HEK293T (cell line): ENCODE data around the gene CHMP3.

Source experiments
- CTCF ChIA-PET: fragments of 350-600 bp; formaldehyde crosslinking; extraction: SDS; loops from one replicate; lab custom pipeline; 2021; ENCODE audit warnings: antibody characterized with exemption, inconsistent platforms; lab: Yijun Ruan, JAX
- POLR2A ChIA-PET: fragments of 350-600 bp; formaldehyde crosslinking; extraction: SDS; loops from one replicate; lab custom pipeline; 2020; ENCODE audit warnings: antibody characterized with exemption, inconsistent platforms; lab: Yijun Ruan, JAX
- DNase-seq: peaks from one replicate; pipeline ENCODE4 v3.0.0; 2012; ENCODE audit warnings: mixed read lengths; ENCODE audit errors: extremely low spot score
- ARNT ChIP-seq: fragments of 450-650 bp; IDR thresholded peaks from 2 replicates; pipeline ENCODE4 v1.6.1; 2017; ENCODE audit warnings: mild to moderate bottlenecking
- BHLHE40 ChIP-seq: fragments of 450-650 bp; IDR thresholded peaks from 2 replicates; pipeline ENCODE4 v1.6.1; 2016; ENCODE audit warnings: mild to moderate bottlenecking, moderate library complexity, borderline replicate concordance
- CTBP1 ChIP-seq: fragments of 450-650 bp; IDR thresholded peaks from 2 replicates; pipeline ENCODE4 v1.6.1; 2016; ENCODE audit warnings: borderline replicate concordance
- ELF4 ChIP-seq: fragments of 450-650 bp; IDR thresholded peaks from 2 replicates; pipeline ENCODE4 v1.6.1; 2017; ENCODE audit warnings: antibody characterized with exemption
- FOXA1 ChIP-seq: fragments of 450-650 bp; IDR thresholded peaks from 2 replicates; pipeline ENCODE4 v1.6.1; 2016; ENCODE audit warnings: mild to moderate bottlenecking
- FOXK2 ChIP-seq: fragments of 450-650 bp; IDR thresholded peaks from 2 replicates; pipeline ENCODE4 v1.6.1; 2016; ENCODE audit warnings: mild to moderate bottlenecking
- FOXM1 ChIP-seq: fragments of 450-650 bp; IDR thresholded peaks from 2 replicates; pipeline ENCODE4 v1.6.1; 2017; ENCODE audit warnings: mild to moderate bottlenecking, borderline replicate concordance
- HDGF ChIP-seq: fragments of 450-650 bp; IDR thresholded peaks from 2 replicates; pipeline ENCODE4 v1.6.1; 2017; ENCODE audit warnings: antibody characterized with exemption, borderline replicate concordance
- L3MBTL2 ChIP-seq: fragments of 450-650 bp; conservative IDR thresholded peaks from 2 replicates; pipeline ENCODE4 v1.6.1; 2016; ENCODE audit warnings: mild to moderate bottlenecking
- LEF1 ChIP-seq: fragments of 450-650 bp; IDR thresholded peaks from 2 replicates; pipeline ENCODE4 v1.6.1; 2017; ENCODE audit warnings: mild to moderate bottlenecking, borderline replicate concordance
- NFRKB ChIP-seq: fragments of 450-650 bp; IDR thresholded peaks from 2 replicates; pipeline ENCODE4 v1.6.1; 2016; ENCODE audit warnings: mild to moderate bottlenecking, moderate library complexity
- SP1 ChIP-seq: fragments of 450-650 bp; IDR thresholded peaks from 2 replicates; pipeline ENCODE4 v1.6.1; 2017
- SUZ12 ChIP-seq: fragments of 450-650 bp; IDR thresholded peaks from 2 replicates; pipeline ENCODE4 v1.6.1; 2016; ENCODE audit warnings: mild to moderate bottlenecking
- TARDBP ChIP-seq: fragments of 450-650 bp; IDR thresholded peaks from 2 replicates; pipeline ENCODE4 v1.6.1; 2016
- ZNF384 ChIP-seq: fragments of 450-650 bp; IDR thresholded peaks from 2 replicates; pipeline ENCODE4 v1.6.1; 2016
- TF ChIP-seq, protein P1 (sequence below): fragments of 450-650 bp; IDR thresholded peaks from 2 replicates; pipeline ENCODE4 v1.6.1; 2016

CHMP3 gene

DNA sequence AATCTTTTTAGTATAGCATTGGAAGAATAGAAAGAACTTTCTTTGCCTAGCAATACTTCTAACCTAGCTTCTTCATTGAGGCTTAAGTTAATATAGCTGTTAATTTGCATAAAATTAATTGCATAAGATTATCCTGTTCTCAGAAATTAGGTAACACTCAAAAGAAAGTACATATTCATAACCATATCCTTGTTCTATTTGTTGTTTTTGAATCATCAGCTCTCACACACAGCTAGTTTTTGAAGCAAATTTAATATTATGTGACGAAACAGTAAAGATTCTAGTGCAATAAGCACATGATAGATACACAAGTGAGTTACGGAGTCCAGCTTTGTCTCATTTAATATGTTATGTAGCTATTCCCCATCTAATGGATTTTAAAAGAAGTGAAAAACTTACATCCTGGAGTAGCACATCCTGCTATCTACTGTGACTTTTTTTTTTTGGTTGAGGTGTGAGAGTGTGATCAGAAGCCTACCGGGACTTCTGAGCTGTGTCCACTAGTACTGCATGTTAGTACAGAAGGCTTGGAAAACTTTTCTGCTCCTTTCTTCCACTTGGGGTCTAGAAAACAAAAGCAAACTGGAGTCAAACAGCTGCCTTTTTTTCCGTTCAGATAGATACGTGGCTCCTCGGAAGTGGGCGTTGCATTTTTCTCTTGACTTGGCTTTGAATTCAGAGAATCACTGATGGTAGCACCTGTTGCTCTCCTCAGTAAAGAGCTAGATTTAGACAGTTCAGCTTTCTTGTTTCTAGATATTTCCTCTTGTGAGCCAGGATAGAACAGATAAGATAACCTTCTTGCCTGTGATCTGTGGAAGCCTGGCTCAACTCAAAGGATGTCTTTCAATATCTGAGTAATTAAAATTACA lies 94.8 kb downstream of the CHMP3 start:
- CTCF ChIA-PET: no interaction called here
- TF ChIP-seq ZNF384: no peak
- no peak for TF ChIP-seq FOXA1
- no peak for TF ChIP-seq L3MBTL2
- no peak for TF ChIP-seq TARDBP
- no peak for TF ChIP-seq SP1
- no peak for TF ChIP-seq SUZ12
- no peak for TF ChIP-seq FOXM1
- TF ChIP-seq LEF1: no peak
- no peak for TF ChIP-seq NFRKB
- TF ChIP-seq HDGF: no peak
- TF ChIP-seq FOXK2: no peak
- TF ChIP-seq BHLHE40: no peak
- TF ChIP-seq ELF4: no peak
- no peak for DNase-seq
- POLR2A ChIA-PET: no interaction called here

DNA sequence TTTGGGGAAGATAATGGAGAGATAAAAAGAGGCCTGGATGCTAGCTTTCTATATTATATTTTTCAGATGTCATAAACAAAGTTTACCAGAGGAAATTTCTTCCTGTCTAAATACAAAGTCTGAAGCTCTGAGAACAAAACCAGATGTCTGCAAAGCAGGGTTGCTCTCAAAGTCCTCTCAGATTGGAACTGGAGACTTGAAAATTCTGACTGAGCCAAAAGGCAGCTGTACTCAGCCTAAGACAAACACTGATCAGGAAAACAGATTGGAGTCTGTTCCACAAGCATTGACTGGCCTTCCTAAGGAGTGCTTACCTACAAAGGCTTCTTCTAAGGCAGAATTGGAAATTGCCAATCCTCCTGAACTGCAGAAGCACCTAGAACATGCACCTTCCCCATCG lies 96.9 kb downstream of the CHMP3 start:
- ChIA-PET POLR2A (no interaction called here), CTCF (no interaction called here)
- TF ChIP-seq NFRKB (no peak), ELF4 (no peak), L3MBTL2 (no peak), BHLHE40 (no peak), LEF1 (no peak), SUZ12 (no peak), CTBP1 (no peak), ZNF384 (no peak), HDGF (no peak), FOXK2 (no peak), ARNT (no peak), FOXA1 (no peak), TARDBP (no peak), SP1 (no peak), FOXM1 (no peak)
- TF ChIP-seq, protein P1, sequence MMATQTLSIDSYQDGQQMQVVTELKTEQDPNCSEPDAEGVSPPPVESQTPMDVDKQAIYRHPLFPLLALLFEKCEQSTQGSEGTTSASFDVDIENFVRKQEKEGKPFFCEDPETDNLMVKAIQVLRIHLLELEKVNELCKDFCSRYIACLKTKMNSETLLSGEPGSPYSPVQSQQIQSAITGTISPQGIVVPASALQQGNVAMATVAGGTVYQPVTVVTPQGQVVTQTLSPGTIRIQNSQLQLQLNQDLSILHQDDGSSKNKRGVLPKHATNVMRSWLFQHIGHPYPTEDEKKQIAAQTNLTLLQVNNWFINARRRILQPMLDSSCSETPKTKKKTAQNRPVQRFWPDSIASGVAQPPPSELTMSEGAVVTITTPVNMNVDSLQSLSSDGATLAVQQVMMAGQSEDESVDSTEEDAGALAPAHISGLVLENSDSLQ: no peak
- DNase-seq: no peak

- ChIA-PET POLR2A (no interaction called here), CTCF (no interaction called here)
- DNase-seq: no peak
- TF ChIP-seq CTBP1: no peak
- TF ChIP-seq ARNT: no peak
- TF ChIP-seq SUZ12: no peak
- TF ChIP-seq, protein P1: no peak
- no peak for TF ChIP-seq LEF1
- no peak for TF ChIP-seq NFRKB
- no peak for TF ChIP-seq SP1
- no peak for TF ChIP-seq ZNF384
- TF ChIP-seq HDGF: no peak
- TF ChIP-seq FOXK2: no peak
- no peak for TF ChIP-seq FOXA1
- no peak for TF ChIP-seq TARDBP
- no peak for TF ChIP-seq ELF4
- TF ChIP-seq BHLHE40: no peak
- no peak for TF ChIP-seq FOXM1
These were observed 98.6 kb downstream of the CHMP3 start for GRCh38 chr2:86464652-86465051.

DNA sequence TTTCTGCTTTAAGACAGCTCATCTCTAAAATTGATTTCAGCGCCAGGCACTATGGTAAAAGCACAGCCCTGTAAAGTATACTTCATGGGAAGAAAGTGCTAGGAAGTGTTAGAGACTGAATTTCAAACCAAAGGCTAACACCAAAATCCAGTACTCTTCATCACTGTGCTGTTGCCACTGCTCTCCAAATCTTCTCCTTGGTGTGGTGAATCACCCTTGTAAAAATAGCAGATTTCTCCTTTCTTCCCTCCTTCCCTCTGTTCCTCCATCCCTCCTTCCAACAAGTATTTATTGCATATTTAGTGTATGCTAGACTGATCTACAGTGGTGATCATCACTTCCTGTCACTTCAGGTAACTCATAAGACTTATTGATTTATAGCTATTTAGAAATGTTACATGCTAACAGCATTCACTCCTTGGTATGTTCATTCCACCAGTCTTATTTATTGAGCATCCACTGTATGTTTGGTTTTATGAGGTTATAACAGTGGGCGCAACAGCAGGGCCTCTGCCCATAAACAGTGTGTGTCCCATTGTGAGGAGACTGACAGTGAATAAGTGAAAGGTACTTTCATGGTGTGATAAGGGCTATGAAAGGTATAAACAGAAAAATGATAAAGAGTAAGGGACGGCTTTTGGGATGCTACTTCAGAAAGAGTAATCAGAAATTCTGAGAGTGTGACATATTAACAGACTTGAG lies 102.0 kb downstream of the CHMP3 start:
- ChIA-PET CTCF (no interaction called here), POLR2A (no interaction called here)
- TF ChIP-seq BHLHE40: no peak
- no peak for TF ChIP-seq SP1
- no peak for TF ChIP-seq FOXA1
- no peak for TF ChIP-seq FOXM1
- TF ChIP-seq, protein P1: peak; percentile 66; the same call in 1 of the 2 replicates
- TF ChIP-seq CTBP1: no peak
- TF ChIP-seq SUZ12: no peak
- no peak for DNase-seq

DNA sequence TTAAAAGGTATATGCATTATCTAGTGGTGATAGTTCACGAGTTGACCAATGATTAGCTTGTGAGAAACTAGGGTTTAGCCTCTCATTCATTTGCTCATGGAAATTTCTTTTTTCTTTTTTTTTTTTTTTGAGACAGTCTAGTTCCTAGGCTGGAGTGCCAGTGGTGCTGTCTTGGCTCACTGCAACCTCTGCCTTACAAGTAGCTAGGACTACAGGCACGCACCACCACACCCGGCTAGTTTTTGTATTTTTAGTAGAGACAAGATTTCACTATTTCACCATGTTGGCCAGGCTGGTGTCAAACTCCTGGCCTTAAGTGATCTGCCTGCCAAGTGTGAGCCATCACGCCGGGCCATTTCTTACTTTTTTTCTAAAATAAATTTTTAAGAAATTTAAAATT lies 108.1 kb downstream of the CHMP3 start:
- no peak for DNase-seq
- ChIA-PET POLR2A (no interaction called here), CTCF (no interaction called here)
- TF ChIP-seq ELF4: no peak

- CTCF ChIA-PET: no interaction called here
- no peak for TF ChIP-seq CTBP1
- TF ChIP-seq, protein P1: no peak
- no peak for TF ChIP-seq ELF4
- no peak for TF ChIP-seq TARDBP
- TF ChIP-seq FOXM1: no peak
- TF ChIP-seq LEF1: no peak
- no peak for TF ChIP-seq FOXK2
- no peak for TF ChIP-seq L3MBTL2
- no peak for TF ChIP-seq FOXA1
- POLR2A ChIA-PET: no interaction called here
- no peak for DNase-seq
These were observed 109.0 kb downstream of the CHMP3 start for GRCh38 chr2:86454238-86454637.
